CD4-positive, alpha-beta T cell treated with Interleukin-10 for 1 hour (primary cell): ENCODE results near the gene JAG2.

Experiments
- DNase-seq: peaks from one replicate; pipeline ENCODE4 v3.0.0-alpha.2; 2020

JAG2 gene

GRCh38 chr14:105148604-105149145, 19.9 kb downstream of the JAG2 start:
- DNase-seq: no peak

GRCh38 chr14:105147671-105148603, 20.6 kb downstream of the JAG2 start:
- no peak for DNase-seq

- DNase-seq: no peak
Observed at GRCh38 chr14:105146976-105147635, 21.5 kb downstream of the JAG2 start.

- DNase-seq: no peak
Observed at GRCh38 chr14:105146181-105146975, 22.2 kb downstream of the JAG2 start.

- DNase-seq: no peak
Observed at GRCh38 chr14:105145381-105146180, 23.0 kb downstream of the JAG2 start.

- DNase-seq: no peak
Observed at GRCh38 chr14:105144666-105145380, 23.8 kb downstream of the JAG2 start.

- no peak for DNase-seq
Observed at GRCh38 chr14:105144026-105144665, 24.4 kb downstream of the JAG2 start.

GRCh38 chr14:105143451-105144025, 25.0 kb downstream of the JAG2 start:
- DNase-seq: no peak

- DNase-seq: no peak
Observed at GRCh38 chr14:105142651-105143450, 25.7 kb downstream of the JAG2 start.

- no peak for DNase-seq
Observed at GRCh38 chr14:105141486-105142281, 26.9 kb downstream of the JAG2 start.

- no peak for DNase-seq
Observed at GRCh38 chr14:105141026-105141425, 27.6 kb downstream of the JAG2 start.

- no peak for DNase-seq
Observed at GRCh38 chr14:105140581-105140980, 28.0 kb downstream of the JAG2 start.

- DNase-seq: no peak
Observed at GRCh38 chr14:105139831-105140239, 28.7 kb downstream of the JAG2 start.

GRCh38 chr14:105139212-105139825, 29.3 kb downstream of the JAG2 start:
- DNase-seq: no peak

- DNase-seq: no peak
Observed at GRCh38 chr14:105138551-105139111, 29.9 kb downstream of the JAG2 start.

- DNase-seq: no peak
Observed at GRCh38 chr14:105138021-105138541, 30.5 kb downstream of the JAG2 start.

- no peak for DNase-seq
Observed at GRCh38 chr14:105137481-105138020, 31.0 kb downstream of the JAG2 start.
